Measurements from ENCODE around the gene CNOT6. TPM values are rescaled to one million over a fixed set of nuclear protein-coding genes. Genes with fewer than 3 reads are reported as not detected.
"Not testable (repeated sequence)": the region's sequence is repeated elsewhere in the genome, so short reads cannot be mapped to it uniquely, and the experiment has no call there.

CNOT6 gene
- total and polyA plus RNA-seq, 5 experiments from 2014 or later: 6.0 to 50.7 (median 11.1) TPM

DNA sequence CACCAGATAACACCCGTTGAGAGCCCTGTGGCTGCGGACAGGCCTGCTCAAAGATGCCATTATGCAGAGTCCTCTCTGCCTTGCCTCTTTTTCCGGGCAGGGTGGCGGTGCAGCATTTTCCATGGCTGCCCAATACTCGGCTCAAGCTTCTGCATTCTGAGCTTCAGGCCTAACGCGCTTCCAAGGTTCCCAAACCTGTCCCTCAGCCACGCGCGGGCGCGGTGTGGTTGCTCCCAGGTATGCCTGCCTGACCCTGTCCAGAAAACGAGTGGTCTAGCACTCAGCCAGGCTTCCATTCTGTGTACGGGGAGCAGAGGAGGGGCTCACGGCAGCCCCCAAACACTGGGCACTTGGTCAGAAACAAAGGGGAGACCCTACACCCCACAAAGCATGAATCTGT lies 27.9 kb upstream of the CNOT6 start:
- H3K4me1 Mint-ChIP-seq: peaks cover 0 to 8% (median 2%) of the 10 kb centered on the region in 4 donors
- no peak overlapping the region for H3K27ac Mint-ChIP-seq
- H3K4me3 Mint-ChIP-seq: no peak overlapping the region
- ATAC-seq (no peak), DNase-seq (no peak)
- POLR2A ChIA-PET: interaction anchor here (0.9 kb wide), 1 partner anchor 136 kb away, joined by 3 read pairs; no protein-coding TSS in a partner anchor
- no peaks in the 10 kb centered on the region for H3K9me3 Mint-ChIP-seq
- peaks cover 0 to 17% (median 4%) of the 10 kb centered on the region in 5 donors for H3K27me3 Mint-ChIP-seq
- H3K36me3 Mint-ChIP-seq: no peaks in the 10 kb centered on the region

DNA sequence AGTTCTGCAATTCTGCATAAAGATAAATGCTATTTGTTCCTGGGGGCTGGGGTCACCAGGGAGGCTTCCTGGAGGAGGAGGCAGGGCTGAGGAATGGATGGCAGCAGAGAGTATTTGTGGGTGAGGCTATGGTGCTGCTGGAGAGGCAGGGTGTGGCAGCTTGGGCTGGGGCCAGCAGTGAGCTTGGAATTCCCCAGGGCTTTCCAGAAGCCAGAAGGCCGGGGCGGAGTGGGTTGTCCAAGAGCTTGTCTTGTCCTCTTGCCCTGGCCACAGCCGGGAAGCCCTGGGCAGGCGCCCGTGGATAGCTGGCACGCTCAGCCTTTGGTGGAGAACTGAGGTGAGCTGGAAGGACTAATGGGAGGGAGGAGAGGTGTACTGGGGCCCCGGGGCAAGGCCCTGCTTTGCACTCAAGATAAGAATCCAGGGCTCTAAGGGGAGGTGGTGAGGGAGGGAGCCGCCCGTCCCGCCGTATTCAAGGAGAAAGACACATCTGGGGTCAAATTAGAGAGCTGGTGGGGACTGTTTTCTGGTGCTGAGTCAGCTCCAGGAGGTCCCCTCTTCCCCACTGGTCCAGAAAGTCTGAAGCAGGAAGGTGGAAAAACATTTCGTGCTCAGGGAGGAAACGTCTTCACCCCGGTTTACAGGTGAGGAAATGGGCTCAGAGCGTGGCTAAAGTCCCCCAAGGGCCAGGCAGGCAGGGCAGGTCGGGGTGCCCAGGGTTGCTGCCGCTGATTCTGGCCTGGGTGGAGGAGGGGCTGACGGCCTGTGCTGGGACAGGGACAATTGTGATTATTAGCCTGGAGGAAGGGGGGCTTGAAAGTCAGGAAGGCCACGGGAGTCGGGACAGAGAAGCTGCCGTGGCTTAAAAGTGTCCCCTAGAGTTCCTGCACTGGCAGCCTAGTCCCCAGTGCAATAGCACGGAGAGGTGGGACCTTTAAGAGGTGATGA lies 26.9 kb upstream of the CNOT6 start:
- ATAC-seq (no peak), DNase-seq (no peak)
- POLR2A ChIA-PET: interaction anchor here (0.9 kb wide), 1 partner anchor 135 kb away, joined by 3 read pairs; no protein-coding TSS in a partner anchor
- Mint-ChIP-seq H3K4me1 (peaks cover 0 to 8% (median 2%) of the 10 kb centered on the region in 4 donors), H3K36me3 (no peaks in the 10 kb centered on the region), H3K9me3 (no peaks in the 10 kb centered on the region), H3K27ac (no peak overlapping the region), H3K4me3 (no peak overlapping the region), H3K27me3 (peaks cover 0 to 13% (median 4%) of the 10 kb centered on the region in 5 donors)

DNA sequence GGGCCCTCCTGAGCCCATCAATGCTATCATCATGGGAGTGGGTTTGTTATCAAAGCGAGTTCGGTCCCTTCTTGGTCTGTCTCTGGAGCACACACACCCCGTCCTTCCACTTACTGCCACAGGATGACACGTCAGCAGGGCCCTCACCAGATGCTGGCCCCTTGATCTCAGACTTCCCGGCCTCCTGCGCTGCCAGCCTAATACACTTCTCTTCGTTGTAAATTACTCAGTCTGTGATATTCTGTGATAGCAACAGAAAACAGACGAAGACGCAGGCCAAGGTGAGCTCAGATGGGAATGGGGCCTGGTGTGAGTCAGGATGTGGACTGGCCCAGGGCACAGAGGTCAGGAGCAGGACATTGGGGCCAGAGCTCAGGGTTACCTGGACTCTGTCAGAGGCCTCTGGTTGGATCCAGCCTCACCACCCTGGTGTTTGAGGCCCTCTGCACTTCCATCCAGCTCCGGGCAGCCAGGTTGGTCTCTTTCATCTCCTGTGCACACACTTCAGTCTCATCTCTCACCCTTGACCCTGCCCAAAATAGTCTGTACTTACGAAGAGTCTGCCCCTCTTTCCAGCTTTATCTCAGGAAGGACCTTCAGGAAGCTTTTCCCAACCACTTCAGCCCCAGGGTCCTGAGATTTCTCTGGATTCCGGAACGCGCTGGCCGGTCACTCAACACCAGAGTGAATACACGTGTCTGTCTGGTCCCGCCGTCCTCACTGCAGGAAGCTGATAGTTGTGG lies 26.0 kb upstream of the CNOT6 start:
- H3K9me3 Mint-ChIP-seq: no peaks in the 10 kb centered on the region
- DNase-seq (no peak), ATAC-seq (no peak)
- H3K4me3 Mint-ChIP-seq: no peak overlapping the region
- POLR2A ChIA-PET: no interaction called here
- peaks cover 0 to 8% (median 2%) of the 10 kb centered on the region in 4 donors for H3K4me1 Mint-ChIP-seq
- no peaks in the 10 kb centered on the region for H3K36me3 Mint-ChIP-seq
- H3K27me3 Mint-ChIP-seq: peaks cover 0 to 10% (median 3%) of the 10 kb centered on the region in 5 donors
- no peak overlapping the region for H3K27ac Mint-ChIP-seq

DNA sequence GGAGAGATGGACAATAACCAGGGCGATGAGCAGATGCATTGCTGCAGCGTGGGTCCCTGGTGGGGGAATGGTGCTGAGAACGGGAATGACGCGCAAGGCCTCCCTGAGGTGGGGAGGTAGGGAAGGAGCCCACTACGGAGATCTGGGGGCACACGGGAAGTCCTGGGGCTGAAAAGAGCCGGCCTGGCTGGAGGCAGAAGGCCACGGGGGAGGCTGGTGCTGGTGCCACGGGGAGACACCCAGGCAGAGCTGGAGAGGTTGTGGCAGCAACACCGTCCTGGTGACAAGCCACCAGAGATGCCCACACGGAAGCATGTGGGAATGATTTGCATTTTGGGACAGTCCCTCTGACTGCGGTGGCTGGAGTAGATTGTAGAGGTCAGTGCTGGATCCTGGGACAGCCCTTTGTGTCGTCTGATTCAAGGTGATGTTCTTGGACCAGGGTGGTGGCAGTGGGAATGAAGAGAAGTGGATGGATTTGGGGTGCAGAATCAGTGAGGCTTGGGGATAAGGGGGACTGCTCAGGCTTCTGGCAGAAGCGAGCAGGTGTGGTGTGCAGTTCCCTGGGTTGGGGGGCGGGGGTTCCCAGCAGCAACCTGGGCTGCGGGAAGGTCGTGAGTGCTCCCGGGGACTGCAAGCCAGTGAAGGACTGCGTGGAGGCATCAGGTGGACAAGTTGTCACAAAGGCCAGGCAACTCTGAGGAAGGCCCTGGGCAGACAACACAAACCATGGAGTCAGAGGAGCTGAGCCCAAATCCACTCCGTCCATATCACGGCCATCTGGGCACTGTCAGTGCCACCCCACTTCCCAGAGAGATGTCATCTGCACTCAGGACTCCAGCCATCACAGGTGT lies 25.2 kb upstream of the CNOT6 start:
- POLR2A ChIA-PET: no interaction called here
- peaks cover 0 to 10% (median 3%) of the 10 kb centered on the region in 5 donors for H3K27me3 Mint-ChIP-seq
- no peaks in the 10 kb centered on the region for H3K9me3 Mint-ChIP-seq
- ATAC-seq (no peak), DNase-seq (no peak)
- H3K36me3 Mint-ChIP-seq: no peaks in the 10 kb centered on the region
- no peak overlapping the region for H3K27ac Mint-ChIP-seq
- peaks cover 0 to 8% (median 2%) of the 10 kb centered on the region in 4 donors for H3K4me1 Mint-ChIP-seq
- no peak overlapping the region for H3K4me3 Mint-ChIP-seq

DNA sequence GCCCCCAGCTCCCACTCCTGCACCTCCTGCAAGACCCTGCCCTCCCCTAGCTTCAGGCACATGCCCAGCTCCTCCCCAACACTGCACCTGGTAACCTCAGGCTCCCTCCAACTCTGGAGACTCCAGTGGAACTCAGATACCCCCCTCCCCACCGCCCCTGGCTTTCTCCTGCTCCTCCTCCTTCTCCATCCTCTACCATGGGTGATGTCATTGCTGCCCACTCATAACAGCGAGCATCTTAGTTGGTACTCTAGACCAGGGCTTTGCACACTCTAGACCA lies 24.7 kb upstream of the CNOT6 start:
- peaks cover 0 to 8% (median 2%) of the 10 kb centered on the region in 4 donors for H3K4me1 Mint-ChIP-seq
- H3K36me3 Mint-ChIP-seq: no peaks in the 10 kb centered on the region
- no peaks in the 10 kb centered on the region for H3K9me3 Mint-ChIP-seq
- H3K27ac Mint-ChIP-seq: no peak overlapping the region
- no peak overlapping the region for H3K4me3 Mint-ChIP-seq
- H3K27me3 Mint-ChIP-seq: peaks cover 0 to 10% (median 3%) of the 10 kb centered on the region in 5 donors
- POLR2A ChIA-PET: no interaction called here
- DNase-seq (no peak), ATAC-seq (no peak)

DNA sequence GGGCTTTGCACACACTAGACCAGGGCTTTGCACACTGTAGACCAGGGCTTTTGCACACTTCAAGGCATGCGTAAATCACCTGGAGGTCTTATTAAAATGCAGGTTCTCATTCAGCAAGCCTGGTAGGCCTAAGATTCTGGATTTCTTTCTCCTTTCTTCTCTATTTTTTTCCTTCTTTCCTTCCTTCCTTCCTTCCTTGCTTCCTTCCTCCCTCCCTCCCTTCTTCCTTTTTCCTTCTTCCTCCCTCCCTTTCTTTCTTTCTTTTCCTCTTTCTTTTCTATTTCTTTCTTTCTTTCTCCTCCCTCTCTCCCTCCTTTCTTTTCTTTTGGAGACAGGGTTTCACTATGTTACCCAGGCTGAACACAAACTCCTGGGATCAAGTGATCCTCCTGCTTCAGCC lies 24.3 kb upstream of the CNOT6 start:
- POLR2A ChIA-PET: no interaction called here
- Mint-ChIP-seq H3K36me3 (no peaks in the 10 kb centered on the region), H3K4me3 (no peak overlapping the region), H3K4me1 (peaks cover 0 to 8% (median 2%) of the 10 kb centered on the region in 4 donors), H3K9me3 (no peaks in the 10 kb centered on the region), H3K27me3 (peaks cover 0 to 10% (median 3%) of the 10 kb centered on the region in 5 donors), H3K27ac (no peak overlapping the region)
- ATAC-seq (no peak), DNase-seq (no peak)

DNA sequence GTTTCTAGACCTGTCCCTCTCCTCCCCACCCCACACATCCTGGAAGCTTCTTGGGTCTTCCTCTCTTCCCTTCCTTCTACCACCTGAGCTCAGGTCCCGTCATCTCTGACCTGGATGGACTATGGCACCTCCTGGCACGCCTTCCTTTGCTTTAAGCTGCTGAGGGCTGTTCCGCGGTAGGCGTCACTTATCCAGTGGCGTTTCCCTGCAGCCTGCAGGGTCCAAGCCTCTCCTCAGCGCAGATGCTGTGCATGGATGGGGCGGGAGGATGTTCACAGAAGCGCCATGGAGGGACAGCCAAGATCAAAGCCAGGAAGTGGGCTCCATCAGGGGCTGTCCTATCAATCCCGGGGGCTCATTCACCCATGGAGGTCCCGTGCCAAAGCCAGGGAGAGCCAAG lies 23.8 kb upstream of the CNOT6 start:
- H3K27me3 Mint-ChIP-seq: peaks cover 0 to 10% (median 3%) of the 10 kb centered on the region in 5 donors
- no peak overlapping the region for H3K4me3 Mint-ChIP-seq
- no peaks in the 10 kb centered on the region for H3K9me3 Mint-ChIP-seq
- H3K4me1 Mint-ChIP-seq: peaks cover 0 to 8% (median 2%) of the 10 kb centered on the region in 4 donors
- no peaks in the 10 kb centered on the region for H3K36me3 Mint-ChIP-seq
- ATAC-seq (no peak), DNase-seq (no peak)
- no peak overlapping the region for H3K27ac Mint-ChIP-seq
- POLR2A ChIA-PET: interaction anchor here (0.5 kb wide), 1 partner anchor 206 kb away, joined by 4 read pairs; no protein-coding TSS in a partner anchor

DNA sequence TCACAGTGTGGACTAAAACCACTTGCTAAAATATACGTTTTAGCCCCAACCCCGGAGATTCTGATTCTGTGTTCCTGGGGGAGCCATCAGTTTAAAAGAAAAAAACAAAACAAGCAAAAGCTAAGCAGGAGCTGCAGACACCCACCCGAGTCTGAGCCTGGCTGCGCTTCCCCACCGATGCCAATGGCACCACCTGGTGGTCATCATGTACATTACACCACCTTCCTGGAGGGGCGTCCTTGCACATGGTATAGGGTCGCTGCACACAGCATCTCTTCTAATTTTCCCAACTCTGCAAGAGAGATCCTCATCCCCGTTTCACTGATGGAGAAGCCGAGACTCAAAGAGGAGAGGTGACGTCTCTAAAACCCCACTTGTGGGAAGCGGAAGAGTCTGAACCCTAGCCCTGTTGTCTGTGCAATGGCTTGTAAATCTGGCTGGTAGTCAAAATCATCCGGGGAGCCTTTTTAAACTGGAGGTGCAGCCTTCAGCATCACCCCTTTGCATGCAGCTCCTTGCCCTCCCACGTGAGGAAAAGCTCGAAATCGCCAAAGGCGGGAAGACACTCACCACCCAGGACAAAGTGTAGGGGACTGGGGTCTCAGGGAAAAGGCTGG lies 23.1 kb upstream of the CNOT6 start:
- DNase-seq: peak; percentile 38 to 77 (median 60)

DNA sequence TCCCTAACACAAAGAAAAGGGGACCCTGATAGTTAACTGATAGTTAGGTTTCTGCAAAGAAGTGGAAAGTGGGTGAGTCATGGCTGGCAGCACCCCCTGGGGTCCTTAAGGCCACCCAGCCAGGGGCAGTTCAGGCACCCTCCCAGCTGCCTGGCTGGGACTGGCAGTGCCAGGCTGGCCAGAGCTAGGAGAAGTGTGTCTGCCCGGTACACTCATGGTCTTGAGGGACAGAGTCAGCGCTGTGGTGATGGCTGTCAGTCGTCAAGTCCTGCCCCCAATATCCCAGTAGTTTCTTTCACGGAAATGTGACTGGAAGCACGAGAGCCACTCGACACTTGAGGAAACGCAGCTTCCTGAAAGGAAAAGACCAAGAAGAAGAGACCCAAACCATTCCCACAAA lies 22.3 kb upstream of the CNOT6 start:
- POLR2A ChIA-PET: no interaction called here
- Mint-ChIP-seq H3K4me3 (no peak overlapping the region), H3K27ac (peak overlapping the region in 1 of 10 donors; percentile 59), H3K36me3 (no peaks in the 10 kb centered on the region), H3K4me1 (peaks cover 0 to 8% (median 2%) of the 10 kb centered on the region in 4 donors), H3K27me3 (peaks cover 0 to 10% (median 3%) of the 10 kb centered on the region in 5 donors), H3K9me3 (no peaks in the 10 kb centered on the region)
- no peak for ATAC-seq
- DNase-seq: no peak

More for the DNA sequence above, 23.1 kb upstream of the CNOT6 start:
- Mint-ChIP-seq H3K4me3 (no peak overlapping the region), H3K36me3 (no peaks in the 10 kb centered on the region), H3K27ac (no peak overlapping the region), H3K9me3 (no peaks in the 10 kb centered on the region), H3K27me3 (peaks cover 0 to 10% (median 3%) of the 10 kb centered on the region in 5 donors), H3K4me1 (peaks cover 0 to 8% (median 2%) of the 10 kb centered on the region in 4 donors)
- peak; percentile 87 to 94 for ATAC-seq
- POLR2A ChIA-PET: interaction anchor here (0.5 kb wide), 1 partner anchor 205 kb away, joined by 4 read pairs; no protein-coding TSS in a partner anchor

DNA sequence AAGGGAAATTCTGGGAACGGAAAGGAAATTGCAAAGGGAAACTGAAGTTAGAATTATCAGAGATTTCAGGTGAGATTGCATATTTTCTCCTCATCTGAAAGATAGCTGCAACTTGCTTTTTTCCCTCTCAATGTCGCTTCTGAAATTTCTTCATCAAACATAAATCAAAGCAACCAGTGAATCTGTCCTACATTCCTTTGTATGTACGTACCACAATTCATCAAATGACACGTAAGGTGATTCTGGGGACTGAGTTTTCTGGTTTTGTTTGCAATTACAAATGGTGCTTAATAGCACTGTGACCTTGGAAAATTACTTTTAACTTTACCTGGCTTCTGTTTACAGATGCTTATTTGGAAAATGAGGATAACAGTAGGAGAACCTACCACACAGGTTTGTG lies 21.9 kb upstream of the CNOT6 start:
- Mint-ChIP-seq H3K4me1 (peaks cover 0 to 8% (median 2%) of the 10 kb centered on the region in 4 donors), H3K27me3 (peaks cover 0 to 10% (median 3%) of the 10 kb centered on the region in 5 donors), H3K36me3 (no peaks in the 10 kb centered on the region), H3K27ac (no peak overlapping the region), H3K9me3 (no peaks in the 10 kb centered on the region), H3K4me3 (no peak overlapping the region)
- no peak for DNase-seq
- POLR2A ChIA-PET: no interaction called here
- ATAC-seq: no peak

DNA sequence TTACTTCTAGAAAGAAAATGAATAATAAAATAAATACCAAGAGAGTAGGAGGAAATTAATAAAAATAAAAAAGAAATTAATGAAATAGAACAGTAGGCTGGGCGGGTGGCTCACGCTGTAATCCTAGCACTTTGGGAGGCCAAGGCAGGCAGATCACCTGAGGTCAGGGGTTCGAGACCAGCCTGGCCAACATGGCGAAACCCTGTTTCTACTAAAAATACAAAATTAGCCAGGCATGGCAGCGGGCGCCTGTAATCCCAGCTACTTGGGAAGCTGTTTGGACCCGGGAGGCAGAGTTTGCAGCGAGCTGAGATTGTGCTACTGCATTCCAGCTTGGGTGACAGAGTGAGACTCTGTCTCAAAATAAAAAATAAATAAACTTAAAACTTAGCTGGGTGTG lies 20.8 kb upstream of the CNOT6 start:
- H3K36me3 Mint-ChIP-seq, ATAC-seq, H3K4me3 Mint-ChIP-seq, POLR2A ChIA-PET, DNase-seq, H3K27me3 Mint-ChIP-seq, H3K9me3 Mint-ChIP-seq, H3K4me1 Mint-ChIP-seq, H3K27ac Mint-ChIP-seq: not testable (repeated sequence)

DNA sequence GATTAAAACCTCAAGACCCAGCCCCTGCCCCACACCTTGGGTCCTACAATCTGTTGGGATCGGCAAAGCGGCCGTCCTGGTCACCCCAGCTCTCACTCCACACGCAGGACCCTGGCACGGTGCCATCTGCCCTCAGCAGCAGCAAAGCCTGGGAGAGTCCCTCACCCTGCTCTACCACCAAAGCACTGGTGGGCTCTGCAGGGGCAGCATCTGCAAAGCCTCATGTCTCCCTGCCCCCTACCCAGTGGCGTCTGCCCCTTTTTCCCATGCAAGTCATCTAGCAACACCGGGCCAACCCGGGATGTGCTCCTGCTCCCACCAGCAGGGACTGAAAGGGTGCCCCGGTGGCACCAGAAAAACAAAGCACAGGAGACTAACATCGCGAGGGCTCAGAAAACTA lies 19.6 kb upstream of the CNOT6 start:
- DNase-seq: no peak
- Mint-ChIP-seq H3K4me3 (no peak overlapping the region), H3K27ac (peak overlapping the region in 1 of 10 donors; percentile 29), H3K27me3 (peaks cover 0 to 9% (median 3%) of the 10 kb centered on the region in 5 donors), H3K9me3 (no peaks in the 10 kb centered on the region), H3K4me1 (peaks cover 0 to 6% (median 2%) of the 10 kb centered on the region in 4 donors), H3K36me3 (no peaks in the 10 kb centered on the region)
- POLR2A ChIA-PET: interaction anchor here (0.7 kb wide), 1 partner anchor 10 kb away, joined by 4 read pairs; no protein-coding TSS in a partner anchor
- ATAC-seq: no peak

Data from naive thymus-derived CD8-positive, alpha-beta T cell (primary cell).